Trophoblast cell (in vitro differentiated cells and primary cell): ENCODE data around the gene MYO7B.

ENCODE experiments used
- DNase-seq, 2 donors: peaks; one replicate each; pipeline ENCODE4 v3.0.0-alpha.2; 2016
- H2AFZ ChIP-seq: 2 replicates; pipeline ENCODE4 v1.6.1; 2013; ENCODE audit warnings: low read length, moderate library complexity, mild to moderate bottlenecking; ENCODE audit not compliant: insufficient read depth, poor library complexity
- H2AK5ac ChIP-seq: 2 replicates; pipeline ENCODE4 v1.6.1; 2013; ENCODE audit warnings: mild to moderate bottlenecking, low read length
- H2BK120ac ChIP-seq: 2 replicates; pipeline ENCODE4 v1.6.1; 2013; ENCODE audit warnings: low read length, mild to moderate bottlenecking, moderate library complexity; ENCODE audit not compliant: insufficient read depth, poor library complexity
- H2BK12ac ChIP-seq: 2 replicates; pipeline ENCODE4 v1.6.1; 2013; ENCODE audit warnings: mild to moderate bottlenecking, low read length, moderate library complexity
- H2BK5ac ChIP-seq: 2 replicates; pipeline ENCODE4 v1.6.1; 2013; ENCODE audit warnings: low read length, low read depth, moderate library complexity, mild to moderate bottlenecking; ENCODE audit not compliant: poor library complexity
- H3K14ac ChIP-seq: 2 replicates; pipeline ENCODE4 v1.6.1; 2013; ENCODE audit warnings: mild to moderate bottlenecking, low read length
- H3K18ac ChIP-seq: 2 replicates; pipeline ENCODE4 v1.6.1; 2013; ENCODE audit warnings: mild to moderate bottlenecking, low read length
- H3K23ac ChIP-seq: 2 replicates; pipeline ENCODE4 v1.6.1; 2013; ENCODE audit warnings: low read length
- H3K27ac ChIP-seq: 2 replicates; pipeline ENCODE4 v1.5.1; 2013; ENCODE audit warnings: low read depth, mild to moderate bottlenecking, inconsistent platforms, low read length, moderate library complexity
- H3K27me3 ChIP-seq: 2 replicates; pipeline ENCODE4 v1.6.1; 2013; ENCODE audit warnings: inconsistent platforms, mild to moderate bottlenecking, low read length, moderate library complexity; ENCODE audit not compliant: insufficient read depth
- H3K36me3 ChIP-seq, 2 experiments: 1 replicate in 1 of 2; 2 replicates in 1 of 2; pipeline ENCODE4 v1.6.1; 2013; ENCODE audit warnings: low read length in 2 of 2, mild to moderate bottlenecking in 2 of 2, moderate library complexity in 1 of 2; ENCODE audit not compliant: insufficient read depth in 2 of 2, control insufficient read depth in 1 of 2
- H3K4ac ChIP-seq: 2 replicates; pipeline ENCODE4 v1.6.1; 2013; ENCODE audit warnings: low read depth, mild to moderate bottlenecking, low read length, moderate library complexity
- H3K4me1 ChIP-seq, 2 experiments: 1 replicate in 1 of 2; 2 replicates in 1 of 2; pipeline ENCODE4 v1.6.1; 2013; ENCODE audit warnings: low read length in 2 of 2, mild to moderate bottlenecking in 2 of 2, moderate library complexity in 1 of 2; ENCODE audit not compliant: insufficient read depth in 2 of 2, control insufficient read depth in 1 of 2
- H3K4me2 ChIP-seq: 2 replicates; pipeline ENCODE4 v1.6.1; 2013; ENCODE audit warnings: inconsistent platforms, mild to moderate bottlenecking, low read length, moderate library complexity
- H3K4me3 ChIP-seq: 2 replicates; pipeline ENCODE4 v1.5.1; 2013; ENCODE audit warnings: mild to moderate bottlenecking, low read depth, low read length, inconsistent platforms
- H3K79me1 ChIP-seq: one replicate; pipeline ENCODE4 v1.6.1; 2013; ENCODE audit warnings: low read length
- H3K79me2 ChIP-seq: 2 replicates; pipeline ENCODE4 v1.6.1; 2013; ENCODE audit warnings: low read length, mild to moderate bottlenecking; ENCODE audit not compliant: control insufficient read depth, insufficient read depth, poor library complexity
- H3K9ac ChIP-seq: 2 replicates; pipeline ENCODE4 v1.6.1; 2013; ENCODE audit warnings: mild to moderate bottlenecking, low read length
- H3K9me3 ChIP-seq: 2 replicates; pipeline ENCODE4 v1.6.1; 2013; ENCODE audit warnings: low read depth, mild to moderate bottlenecking, control low read depth, inconsistent platforms, low read length; ENCODE audit not compliant: insufficient read depth
- H4K12ac ChIP-seq: 2 replicates; pipeline ENCODE4 v1.6.1; 2013; ENCODE audit warnings: low read depth, mild to moderate bottlenecking, low read length, moderate library complexity
- H4K8ac ChIP-seq: 2 replicates; pipeline ENCODE4 v1.6.1; 2013; ENCODE audit warnings: low read depth, mild to moderate bottlenecking, low read length, moderate library complexity
- H4K91ac ChIP-seq: one replicate; pipeline ENCODE4 v1.6.1; 2013; ENCODE audit warnings: low read depth, mild to moderate bottlenecking, low read length, moderate library complexity
- WGBS: extraction: QIAGEN DNeasy Blood & Tissue Kit; methylation state at CpG from one replicate; pipeline ENCODE4 v1.1.7; 2013; ENCODE audit warnings: missing lambda C conversion rate; ENCODE audit not compliant: insufficient read length, insufficient coverage; ENCODE audit errors: extremely low coverage; 5-methylcytosine and 5-hydroxymethylcytosine counted together

The MYO7B gene

GRCh38 chr2:127511917-127512316 lies 23.6 kb upstream of the MYO7B start:
- Histone ChIP-seq H3K4me3 (no peak overlapping the region), H2BK12ac (no peak overlapping the region), H3K36me3 (peaks cover 19 to 24% of the 10 kb centered on the region in 2 experiments), H3K27me3 (no peaks in the 10 kb centered on the region), H2BK5ac (no peak overlapping the region), H2BK120ac (no peak overlapping the region), H3K14ac (no peak overlapping the region), H3K4ac (peak overlapping the region; percentile 52), H4K91ac (no peak overlapping the region), H3K18ac (no peak overlapping the region), H3K79me1 (no peaks in the 10 kb centered on the region), H2AK5ac (no peak overlapping the region), H3K9me3 (peaks cover 3% of the 10 kb centered on the region), H3K9ac (no peak overlapping the region), H2AFZ (no peak overlapping the region), H4K12ac (no peak overlapping the region), H3K4me2 (no peak overlapping the region), H3K27ac (no peak overlapping the region), H3K79me2 (peaks cover 4% of the 10 kb centered on the region), H3K23ac (no peak overlapping the region), H3K4me1 (peaks cover 0 to 2% of the 10 kb centered on the region in 2 experiments), H4K8ac (no peak overlapping the region)
- no peak for DNase-seq
- WGBS = no CpG with 5 or more reads among the region's 1 CpG

GRCh38 chr2:127512362-127512761 lies 23.1 kb upstream of the MYO7B start:
- Histone ChIP-seq H3K79me2 (peaks cover 4% of the 10 kb centered on the region), H3K9ac (no peak overlapping the region), H3K9me3 (peaks cover 3% of the 10 kb centered on the region), H2AK5ac (no peak overlapping the region), H3K27me3 (no peaks in the 10 kb centered on the region), H3K79me1 (no peaks in the 10 kb centered on the region), H2BK12ac (no peak overlapping the region), H3K23ac (no peak overlapping the region), H3K36me3 (peaks cover 19 to 24% of the 10 kb centered on the region in 2 experiments), H3K27ac (no peak overlapping the region), H2AFZ (no peak overlapping the region), H3K4me1 (peaks cover 0 to 2% of the 10 kb centered on the region in 2 experiments), H3K14ac (no peak overlapping the region), H3K18ac (no peak overlapping the region), H4K91ac (no peak overlapping the region), H2BK5ac (no peak overlapping the region), H3K4me2 (no peak overlapping the region), H4K8ac (no peak overlapping the region), H4K12ac (no peak overlapping the region), H2BK120ac (no peak overlapping the region), H3K4me3 (no peak overlapping the region), H3K4ac (peak overlapping the region; percentile 88)
- WGBS = no CpG with 5 or more reads among the region's 4 CpGs
- DNase-seq = peak; percentile 49 to 73

DNA sequence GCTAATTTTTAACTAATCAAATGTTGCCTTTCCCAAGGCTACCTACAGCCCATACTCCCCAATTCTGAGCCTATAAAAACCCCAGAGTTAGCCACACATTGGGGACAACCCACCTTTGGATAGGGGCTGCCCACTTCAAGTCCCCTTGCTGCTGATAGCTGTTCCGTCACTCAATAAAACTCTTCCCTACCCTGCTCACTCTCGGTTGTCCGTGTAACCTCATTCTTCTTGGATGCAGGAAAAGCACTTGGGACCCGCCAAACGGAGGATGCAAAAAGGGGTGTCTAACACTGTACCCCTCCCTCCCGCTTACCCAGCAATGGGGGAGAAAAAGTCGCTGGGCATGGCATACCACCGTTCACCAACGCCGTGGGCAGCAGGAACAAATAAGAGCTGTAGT lies 21.4 kb upstream of the MYO7B start:
- WGBS = no CpG with 5 or more reads among the region's 10 CpGs

DNA sequence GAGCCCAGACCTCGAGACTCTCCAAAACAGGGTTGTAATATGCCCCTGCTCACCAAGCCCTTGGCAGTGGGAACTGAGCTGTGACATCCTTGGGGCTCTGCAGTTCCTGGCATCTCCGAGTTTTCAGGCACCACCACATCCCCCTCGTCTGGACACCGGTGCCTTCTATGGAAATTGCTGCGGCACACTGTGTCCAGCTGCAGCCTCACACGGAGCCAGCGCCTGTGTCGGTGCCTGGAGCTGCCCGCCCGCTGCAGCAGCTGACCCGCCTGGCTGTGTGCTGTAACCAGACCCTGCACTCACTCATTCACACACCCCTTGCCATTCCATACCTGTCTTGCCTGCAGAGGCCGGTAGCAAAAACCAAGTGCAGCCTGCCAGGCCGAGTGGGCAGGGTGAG lies 21.0 kb upstream of the MYO7B start:
- Histone ChIP-seq H4K8ac (no peak overlapping the region), H2AFZ (no peak overlapping the region), H3K4ac (no peak overlapping the region), H4K91ac (no peak overlapping the region), H3K27ac (no peak overlapping the region), H3K4me1 (no peaks in the 10 kb centered on the region), H3K4me3 (peak overlapping the region; percentile 42), H3K14ac (no peak overlapping the region), H4K12ac (no peak overlapping the region), H3K4me2 (no peak overlapping the region), H3K9me3 (peaks cover 3% of the 10 kb centered on the region), H3K18ac (no peak overlapping the region), H3K23ac (no peak overlapping the region), H2BK120ac (no peak overlapping the region), H3K79me2 (peaks cover 4% of the 10 kb centered on the region), H2AK5ac (no peak overlapping the region), H2BK5ac (no peak overlapping the region), H3K79me1 (no peaks in the 10 kb centered on the region), H3K36me3 (peaks cover 24 to 29% of the 10 kb centered on the region in 2 experiments), H3K9ac (no peak overlapping the region), H3K27me3 (no peaks in the 10 kb centered on the region), H2BK12ac (no peak overlapping the region)
- no peak for DNase-seq
- no CpG with 5 or more reads among the region's 13 CpGs for WGBS

More for the DNA sequence above, 21.4 kb upstream of the MYO7B start:
- H3K27ac ChIP-seq = no peak overlapping the region
- no peaks in the 10 kb centered on the region for H3K27me3 ChIP-seq
- no peak overlapping the region for H2AK5ac ChIP-seq
- no peak overlapping the region for H2BK5ac ChIP-seq
- H2BK12ac ChIP-seq = no peak overlapping the region
- H3K79me1 ChIP-seq = no peaks in the 10 kb centered on the region
- H3K4me2 ChIP-seq = no peak overlapping the region
- H2BK120ac ChIP-seq = no peak overlapping the region
- H3K4me1 ChIP-seq = no peaks in the 10 kb centered on the region
- no peak overlapping the region for H4K91ac ChIP-seq
- peaks cover 3% of the 10 kb centered on the region for H3K9me3 ChIP-seq
- H3K79me2 ChIP-seq = peaks cover 4% of the 10 kb centered on the region
- H3K4ac ChIP-seq = no peak overlapping the region
- H3K14ac ChIP-seq = no peak overlapping the region
- H3K23ac ChIP-seq = no peak overlapping the region
- no peak overlapping the region for H3K9ac ChIP-seq
- no peak overlapping the region for H3K4me3 ChIP-seq
- H3K18ac ChIP-seq = no peak overlapping the region
- H4K12ac ChIP-seq = no peak overlapping the region
- no peak overlapping the region for H4K8ac ChIP-seq
- H3K36me3 ChIP-seq = peaks cover 24 to 29% of the 10 kb centered on the region in 2 experiments
- H2AFZ ChIP-seq = no peak overlapping the region
- no peak for DNase-seq
